Measurements from ENCODE around the gene COMMD10.

Gene COMMD10

GRCh38 chr5:116297296-116297814 lies 212.5 kb downstream of the COMMD10 start:
- no peak for DNase-seq

GRCh38 chr5:116299746-116300640 lies 215.2 kb downstream of the COMMD10 start:
- DNase-seq: no peak

DNA sequence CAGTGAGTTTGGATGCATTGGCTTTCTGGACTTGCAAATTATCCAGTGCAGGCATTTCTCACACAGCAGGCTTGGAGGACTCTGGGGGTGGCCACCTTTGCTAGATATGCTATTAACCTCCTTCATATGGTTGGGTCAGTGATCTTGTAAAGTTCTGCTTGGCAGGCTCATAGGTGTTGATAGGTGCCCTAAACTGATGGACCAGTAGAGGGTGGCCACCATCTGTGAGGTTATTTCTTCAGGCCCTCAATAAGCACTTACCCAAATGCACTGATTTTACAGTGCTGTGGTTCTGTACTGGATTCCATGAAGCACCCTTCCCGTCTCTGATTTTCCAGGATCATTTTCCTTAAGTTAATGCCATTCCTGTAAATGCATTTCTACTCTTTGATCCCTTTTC lies 216.3 kb downstream of the COMMD10 start:
- no peak for DNase-seq

DNA sequence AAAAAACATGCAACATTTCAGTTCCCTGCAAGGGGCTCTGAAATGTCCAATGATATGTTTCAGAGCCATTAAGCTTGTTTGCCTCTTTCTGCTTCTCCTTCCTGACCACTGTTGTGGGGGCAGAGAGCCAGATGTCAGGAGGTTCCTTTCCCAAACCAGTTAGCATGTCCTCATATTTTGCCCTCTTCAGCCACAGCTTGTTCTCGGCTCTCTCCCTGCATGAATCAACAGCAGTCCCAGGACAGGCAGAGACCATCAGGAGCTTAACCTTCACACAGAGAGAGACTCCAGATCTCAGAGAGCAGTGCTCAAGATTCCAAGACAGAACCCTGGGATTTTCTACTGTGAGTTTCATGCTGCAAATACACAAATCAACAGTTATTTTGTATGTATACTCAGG lies 218.5 kb downstream of the COMMD10 start:
- DNase-seq: no peak

DNA sequence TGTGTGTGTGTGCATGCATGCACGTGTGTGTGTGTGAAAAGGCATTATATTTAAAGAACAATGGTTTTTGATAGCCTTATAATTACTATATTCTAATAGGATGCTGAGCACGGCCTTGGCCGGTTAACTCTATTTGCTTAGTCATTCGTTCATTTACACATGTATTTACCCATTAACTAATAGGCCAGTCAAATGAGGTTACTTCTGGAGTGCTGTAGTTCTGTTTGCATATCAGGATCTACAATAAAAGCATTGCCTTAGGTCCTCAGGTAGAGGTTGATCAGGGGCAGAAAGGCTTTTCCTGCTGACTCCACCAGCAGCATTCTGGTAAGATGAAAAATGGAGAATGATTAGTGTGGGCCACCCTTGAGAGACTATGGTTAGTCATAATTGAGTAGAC lies 219.0 kb downstream of the COMMD10 start:
- no peak for DNase-seq

DNA sequence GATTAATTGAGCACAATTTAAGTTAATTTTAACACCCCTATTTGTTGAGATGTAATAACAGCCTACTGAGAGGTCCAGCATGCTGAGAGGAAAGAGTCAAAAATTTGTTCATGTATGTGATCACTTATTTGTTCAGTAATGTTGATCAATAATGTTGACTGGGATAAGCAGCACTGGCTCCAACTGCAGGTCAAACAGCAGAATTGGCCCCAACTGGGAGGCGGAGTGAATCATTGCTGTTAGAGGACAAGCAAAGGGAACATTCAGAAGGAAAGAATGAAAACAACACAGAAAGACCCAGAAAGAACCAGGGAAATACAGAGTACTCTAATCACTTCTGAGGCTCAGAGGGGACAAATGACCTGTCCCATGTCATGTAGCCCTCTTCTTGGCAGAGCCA lies 221.1 kb downstream of the COMMD10 start:
- DNase-seq: no peak

GRCh38 chr5:116306846-116307245 lies 222.0 kb downstream of the COMMD10 start:
- no peak for DNase-seq

DNA sequence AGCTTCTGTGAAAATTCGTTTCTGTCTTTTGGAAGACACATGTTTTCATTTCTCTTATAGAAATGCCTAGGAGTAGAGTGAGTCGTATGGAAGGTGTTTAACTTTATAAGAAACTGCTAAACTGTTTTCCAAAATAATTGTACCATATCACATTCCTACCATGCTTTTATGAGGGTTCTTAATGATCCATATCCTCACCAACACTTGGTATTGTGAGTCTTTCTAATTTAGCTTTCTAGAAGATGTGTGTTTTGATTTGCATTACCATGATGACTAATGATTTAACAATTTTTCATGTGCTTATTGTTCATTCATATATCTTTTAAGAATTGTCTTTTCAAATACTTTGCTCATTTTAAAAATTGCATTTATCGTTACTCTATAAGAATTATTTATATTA lies 223.6 kb downstream of the COMMD10 start:
- no peak for DNase-seq

GRCh38 chr5:116313366-116313765 lies 228.5 kb downstream of the COMMD10 start:
- no peak for DNase-seq

- DNase-seq: no peak
Observed at GRCh38 chr5:116315531-116315930, 230.7 kb downstream of the COMMD10 start.

DNA sequence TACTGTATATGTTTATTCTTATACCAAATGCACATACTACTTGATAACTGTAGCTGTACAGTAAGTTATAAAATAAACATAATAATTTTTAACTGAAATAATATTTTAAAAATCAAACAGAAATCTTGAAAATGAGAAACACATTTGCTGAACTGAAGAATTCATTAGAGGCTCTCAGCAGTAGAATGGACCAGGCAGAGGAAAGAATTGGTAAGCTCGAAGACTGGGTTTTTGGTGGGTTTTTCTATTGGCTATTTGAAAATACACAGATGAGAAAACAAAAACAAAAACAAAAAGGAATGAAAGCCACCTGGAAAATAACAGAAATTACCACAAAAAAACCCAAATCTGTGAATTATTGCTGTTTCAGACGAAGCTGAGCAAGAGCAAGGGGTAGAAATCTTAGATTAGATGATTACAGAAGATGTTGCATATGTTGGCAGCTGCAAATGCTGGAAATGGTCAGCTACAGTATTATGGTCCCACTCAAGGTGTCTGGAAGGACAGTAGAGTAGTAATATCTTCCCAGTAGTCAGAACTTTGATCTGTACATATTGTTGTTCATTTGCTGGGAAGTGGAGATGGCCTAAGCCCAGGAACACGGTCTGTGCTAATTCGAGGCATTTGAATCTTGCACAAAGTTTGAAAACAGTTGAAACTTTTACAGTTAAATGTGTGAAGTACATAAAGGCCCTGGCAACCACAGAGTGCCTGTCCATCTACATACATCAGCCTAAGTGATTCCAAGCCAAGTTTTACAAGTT lies 233.4 kb downstream of the COMMD10 start:
- no peak for DNase-seq

DNA sequence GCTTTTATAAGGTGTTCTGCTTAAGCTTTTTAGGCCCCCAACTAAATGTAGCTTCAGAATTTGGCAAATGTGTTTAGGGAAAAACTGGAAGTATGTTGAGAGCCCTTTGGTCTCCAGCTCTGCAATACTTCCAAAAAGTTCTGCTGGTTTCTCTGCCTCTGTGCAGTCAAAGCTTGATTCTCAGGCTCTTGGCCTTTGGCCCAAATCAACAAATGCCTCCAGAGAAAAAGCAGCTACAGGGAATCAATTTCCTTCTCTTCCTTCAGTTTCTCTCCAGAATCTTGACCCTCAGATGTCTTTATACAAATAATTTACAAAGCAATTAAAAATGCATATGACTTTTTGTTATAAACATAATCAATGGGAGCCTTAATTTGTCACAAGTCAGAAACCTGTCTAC lies 235.7 kb downstream of the COMMD10 start:
- no peak for DNase-seq

- no peak for DNase-seq
Observed at GRCh38 chr5:116329503-116329902, 244.7 kb downstream of the COMMD10 start.

DNA sequence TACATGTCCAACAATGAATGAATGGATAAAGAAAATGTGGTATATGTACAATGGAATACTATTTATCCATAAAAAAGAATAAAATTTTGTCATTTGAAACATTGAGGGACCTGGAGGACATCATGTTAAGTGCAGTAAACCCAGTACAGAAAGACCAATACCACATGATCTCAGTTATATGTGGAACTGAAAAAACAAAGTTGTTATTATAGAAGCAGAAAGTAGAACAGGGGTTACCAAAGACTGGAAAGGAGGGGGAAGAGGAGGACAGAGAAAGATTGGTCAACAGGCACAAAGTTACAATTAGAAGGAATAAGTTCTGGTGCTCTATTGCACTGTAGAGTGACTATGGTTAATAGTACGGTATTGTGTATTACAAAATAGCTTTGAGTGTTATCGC lies 256.0 kb downstream of the COMMD10 start:
- DNase-seq: no peak
